Fibroblast of lung (primary cell): ENCODE data around the gene GPSM1. TPM values are rescaled to one million over a fixed set of nuclear protein-coding genes. Genes with fewer than 3 reads are reported as not detected.

Experiments used
- DNase-seq, 2 donors: peaks; one replicate each; pipeline versions ENCODE4 v3.0.0 to v3.0.0-alpha.2; 2010; ENCODE audit warnings: low read depth in 2 of 2
- H2AFZ ChIP-seq: 2 replicates; pipeline ENCODE4 v1.5.1; 2012; ENCODE audit warnings: low read length, control low read depth, inconsistent platforms
- H3K27ac ChIP-seq: 2 replicates; pipeline ENCODE4 v1.5.1; 2011; ENCODE audit warnings: low read length, control low read depth; ENCODE audit not compliant: insufficient read depth
- H3K27me3 ChIP-seq: 2 replicates; pipeline ENCODE4 v1.5.1; 2011; ENCODE audit warnings: mild to moderate bottlenecking, low read length; ENCODE audit not compliant: control insufficient read depth, insufficient read depth
- H3K36me3 ChIP-seq: 2 replicates; pipeline ENCODE4 v1.5.1; 2011; ENCODE audit warnings: low read length; ENCODE audit not compliant: control insufficient read depth, insufficient read depth
- H3K4me1 ChIP-seq: 2 replicates; pipeline ENCODE4 v1.5.1; 2011; ENCODE audit warnings: low read length; ENCODE audit not compliant: control insufficient read depth, insufficient read depth; ENCODE audit errors: extremely low read depth
- H3K4me2 ChIP-seq: 2 replicates; pipeline ENCODE4 v1.5.1; 2011; ENCODE audit warnings: low read length, control low read depth; ENCODE audit not compliant: insufficient read depth; ENCODE audit errors: extremely low read depth
- H3K4me3 ChIP-seq, 4 experiments: fragments of 200-600 bp in 1 of 4; sonication (generic) in 1 of 4; replicated peaks in 1 of 4; 2 replicates each; pipeline ENCODE4 v1.5.1; 2011 to 2016; ENCODE audit warnings: low read length in 4 of 4, low read depth in 3 of 4, mild to moderate bottlenecking in 3 of 4, control low read depth in 2 of 4, inconsistent platforms in 1 of 4, mixed read lengths in 1 of 4; ENCODE audit not compliant: insufficient read depth in 1 of 4; ENCODE audit errors: control extremely low read depth in 1 of 4
- H3K79me2 ChIP-seq: 2 replicates; pipeline ENCODE4 v1.5.1; 2012; ENCODE audit warnings: mild to moderate bottlenecking, low read length, inconsistent platforms; ENCODE audit not compliant: control insufficient read depth, insufficient read depth
- H3K9ac ChIP-seq: 2 replicates; pipeline ENCODE4 v1.5.1; 2011; ENCODE audit warnings: mild to moderate bottlenecking, low read length, control low read depth; ENCODE audit not compliant: insufficient read depth
- H3K9me3 ChIP-seq: 2 replicates; pipeline ENCODE4 v1.5.1; 2012; ENCODE audit warnings: low read depth, low read length; ENCODE audit not compliant: control insufficient read depth, insufficient read depth
- H4K20me1 ChIP-seq: 2 replicates; pipeline ENCODE4 v1.5.1; 2011; ENCODE audit warnings: low read length; ENCODE audit not compliant: control insufficient read depth, insufficient read depth; ENCODE audit errors: extremely low read depth
- CTCF ChIP-seq, 2 donors: IDR thresholded peaks in 1 of 2; conservative IDR thresholded peaks in 1 of 2; 1 replicate in 1 of 2; 2 replicates in 1 of 2; pipeline ENCODE4 v1.5.1; 2011 to 2012; ENCODE audit warnings: low read length in 2 of 2, control low read depth in 1 of 2, inconsistent platforms in 1 of 2, low read depth in 1 of 2, mild to moderate bottlenecking in 1 of 2
- EZH2 ChIP-seq: IDR thresholded peaks from 2 replicates; pipeline ENCODE4 v1.5.1; 2012; ENCODE audit warnings: low read length, control low read depth, mild to moderate bottlenecking; ENCODE audit errors: missing control alignments
- polyA plus RNA-seq, 2 donors: library from polyadenylated mRNA; depleted of rRNA in 1 of 2; stranded (reverse) in 1 of 2; unstranded in 1 of 2; fragments of >200 nt; gene quantifications; 2 replicates each; pipeline ENCODE4 v1.2.1, GENCODE V29; 2011 to 2012; ENCODE audit warnings: missing spikeins in 1 of 2
- total RNA-seq: library from RNA; depleted of rRNA; stranded (reverse); fragments of >200 nt; gene quantifications from 2 replicates; pipeline ENCODE4 v1.2.1, GENCODE V29; 2014

GPSM1 gene
- total and polyA plus RNA-seq, 2 donors (not counting 1 experiment from before 2014, with no cell fraction given): 15.8 to 60.3 TPM

DNA sequence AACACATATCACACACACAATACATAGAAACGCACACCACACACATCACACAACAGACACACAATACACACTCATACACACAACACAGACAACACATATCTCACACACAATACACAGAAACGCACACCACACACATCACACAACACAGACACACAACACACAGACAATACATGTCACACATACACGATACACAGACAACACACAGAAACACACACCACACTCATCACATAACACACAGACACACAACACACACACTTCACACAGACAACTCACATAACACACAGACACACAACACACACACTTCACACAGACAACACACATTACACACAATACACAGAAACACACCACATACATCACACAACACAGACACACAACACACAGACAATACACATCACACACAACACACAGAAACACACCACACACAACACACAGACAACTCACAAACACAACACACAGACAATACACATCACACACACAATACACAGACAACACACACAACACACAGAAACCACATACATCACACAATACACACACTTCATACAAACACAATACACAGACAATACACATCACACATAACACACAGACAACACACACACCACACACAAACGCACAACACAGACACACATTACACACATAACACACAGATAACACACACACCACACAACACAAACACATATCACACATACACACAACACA lies 19.2 kb upstream of the GPSM1 start:
- Histone ChIP-seq H3K4me1 (no peaks in the 10 kb centered on the region), H3K9ac (no peak overlapping the region), H3K9me3 (no peaks in the 10 kb centered on the region), H3K4me3 (no peak overlapping the region), H4K20me1 (no peaks in the 10 kb centered on the region), H3K27me3 (no peaks in the 10 kb centered on the region), H3K79me2 (no peaks in the 10 kb centered on the region), H2AFZ (no peak overlapping the region), H3K36me3 (no peaks in the 10 kb centered on the region), H3K4me2 (no peak overlapping the region), H3K27ac (no peak overlapping the region)
- TF ChIP-seq CTCF (conservative IDR thresholded peaks at IDR 0.05 in 1 of 2, IDR thresholded peaks at IDR 0.05 in 1 of 2; ENCODE audit: low read depth in 1 of 2, low read length in 2 of 2) (no peak), EZH2 (no peak)
- DNase-seq: no peak

GRCh38 chr9:136308702-136309053 lies 18.7 kb upstream of the GPSM1 start:
- H3K27me3 ChIP-seq: no peaks in the 10 kb centered on the region
- no peak overlapping the region for H2AFZ ChIP-seq
- no peak overlapping the region for H3K27ac ChIP-seq
- no peaks in the 10 kb centered on the region for H4K20me1 ChIP-seq
- no peak for DNase-seq
- no peak for TF ChIP-seq EZH2
- TF ChIP-seq CTCF (conservative IDR thresholded peaks at IDR 0.05 in 1 of 2, IDR thresholded peaks at IDR 0.05 in 1 of 2; ENCODE audit: low read depth in 1 of 2, low read length in 2 of 2): no peak
- H3K9me3 ChIP-seq: no peaks in the 10 kb centered on the region
- H3K9ac ChIP-seq: no peak overlapping the region
- H3K4me3 ChIP-seq: no peak overlapping the region
- H3K36me3 ChIP-seq: no peaks in the 10 kb centered on the region
- H3K4me1 ChIP-seq: no peaks in the 10 kb centered on the region
- no peak overlapping the region for H3K4me2 ChIP-seq
- no peaks in the 10 kb centered on the region for H3K79me2 ChIP-seq

DNA sequence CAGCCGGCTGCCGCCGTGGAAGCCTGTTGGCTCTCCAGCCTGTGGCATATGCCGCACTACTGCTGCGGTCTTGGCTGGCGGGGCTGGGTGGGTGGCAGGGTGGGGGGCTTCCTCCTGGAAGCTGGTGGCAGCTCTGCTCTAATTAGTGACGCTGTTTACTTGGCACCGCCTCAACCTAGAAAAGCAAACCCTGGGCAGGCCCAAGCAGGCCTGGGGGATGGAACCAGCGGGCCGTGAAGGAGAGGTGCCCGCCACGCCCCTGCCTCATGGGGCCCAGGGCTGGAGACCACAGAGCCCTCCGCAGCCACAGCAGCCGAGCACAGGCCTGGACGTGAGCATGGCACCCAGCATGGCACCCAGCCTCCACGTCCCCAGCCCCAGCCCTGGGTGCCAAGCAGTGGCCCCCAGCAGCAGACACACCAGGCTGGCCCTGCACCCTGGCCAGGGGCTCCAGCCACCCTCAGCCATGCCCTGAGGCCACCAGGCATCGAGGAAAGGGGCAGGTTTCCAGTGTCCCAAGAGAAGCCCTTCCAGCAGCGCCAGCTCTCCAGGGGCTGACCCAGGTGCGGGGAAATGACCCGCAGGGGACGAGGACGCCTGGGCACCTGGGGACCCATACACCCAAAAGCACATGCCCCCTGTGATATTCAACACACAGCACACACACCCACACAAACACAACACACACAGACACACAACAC lies 18.1 kb upstream of the GPSM1 start:
- Histone ChIP-seq H3K9ac (no peak overlapping the region), H3K4me1 (no peaks in the 10 kb centered on the region), H3K36me3 (no peaks in the 10 kb centered on the region), H3K79me2 (no peaks in the 10 kb centered on the region), H3K4me2 (no peak overlapping the region), H3K4me3 (no peak overlapping the region), H2AFZ (no peak overlapping the region), H3K27me3 (no peaks in the 10 kb centered on the region), H3K27ac (no peak overlapping the region), H3K9me3 (no peaks in the 10 kb centered on the region), H4K20me1 (no peaks in the 10 kb centered on the region)
- DNase-seq: no peak
- TF ChIP-seq CTCF (conservative IDR thresholded peaks at IDR 0.05 in 1 of 2, IDR thresholded peaks at IDR 0.05 in 1 of 2; ENCODE audit: low read depth in 1 of 2, low read length in 2 of 2): no peak
- TF ChIP-seq EZH2: no peak
